Right atrium auricular region (tissue), 2 donors: ENCODE data around the gene CATSPERD. TPM values are rescaled to one million over a fixed set of nuclear protein-coding genes. Genes with fewer than 3 reads are reported as not detected.

Experiments used
- DNase-seq: peaks from one replicate; pipeline ENCODE4 v3.0.0-alpha.2; 2019; ENCODE audit warnings: low spot score
- H3K27ac ChIP-seq, 2 donors: fragments of 200-600 bp; sonication (generic); 1 replicate in 1 of 2; 2 replicates in 1 of 2; pipeline ENCODE4 v1.5.1; 2016 to 2019
- H3K27me3 ChIP-seq, 2 donors: fragments of 200-600 bp; sonication (generic); one replicate each; pipeline versions ENCODE4 v1.5.1 to v1.6.0; 2017 to 2019
- H3K36me3 ChIP-seq: fragments of 200-600 bp; sonication (generic); one replicate; pipeline ENCODE4 v1.5.1; 2016
- H3K4me1 ChIP-seq, 2 donors: fragments of 200-600 bp; sonication (generic); one replicate each; pipeline versions ENCODE4 v1.5.1 to v1.6.0; 2017 to 2019
- H3K4me3 ChIP-seq, 2 donors: fragments of 200-600 bp; sonication (generic); 1 replicate in 1 of 2; 2 replicates in 1 of 2; pipeline ENCODE4 v1.5.1; 2017 to 2019; ENCODE audit warnings: mild to moderate bottlenecking in 1 of 2, moderate library complexity in 1 of 2
- H3K9me3 ChIP-seq, 2 donors: fragments of 200-600 bp; sonication (generic); one replicate each; pipeline ENCODE4 v1.5.1; 2019
- total RNA-seq, 2 donors: library from RNA; depleted of rRNA; stranded (reverse); fragments of >200 nt; gene quantifications; one replicate each; pipeline ENCODE4 v1.1.0, GENCODE V29; 2016
- TF ChIP-seq, protein P1 (sequence below), 2 donors: fragments of 200-600 bp; sonication (generic); IDR thresholded peaks; one replicate each; pipeline ENCODE4 v1.5.1; 2019; ENCODE audit warnings: antibody characterized with exemption in 2 of 2

Gene CATSPERD
- total RNA-seq, 2 donors from 2014 or later = not detected

DNA sequence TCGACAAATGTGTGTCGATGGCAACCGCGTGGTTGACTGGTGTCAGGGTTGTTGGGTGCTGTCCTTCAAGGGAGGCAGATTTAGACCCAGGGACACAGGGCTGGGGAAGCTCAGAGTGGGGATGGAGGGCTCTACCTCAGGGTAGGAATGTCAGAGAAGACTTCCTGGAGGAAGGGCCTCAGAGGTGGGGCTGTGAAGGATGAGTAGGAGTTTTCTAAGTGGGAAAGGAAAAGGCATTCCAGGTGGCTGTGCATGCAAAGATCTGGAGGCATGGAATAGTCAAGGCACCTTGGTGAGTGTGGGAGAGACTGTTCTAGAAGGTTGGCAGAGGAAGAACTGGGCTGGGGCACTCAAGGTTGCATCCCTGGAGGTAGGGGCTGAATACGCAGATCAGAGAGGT lies 86.5 kb downstream of the CATSPERD start:
- no peak for DNase-seq
- TF ChIP-seq, protein P1, sequence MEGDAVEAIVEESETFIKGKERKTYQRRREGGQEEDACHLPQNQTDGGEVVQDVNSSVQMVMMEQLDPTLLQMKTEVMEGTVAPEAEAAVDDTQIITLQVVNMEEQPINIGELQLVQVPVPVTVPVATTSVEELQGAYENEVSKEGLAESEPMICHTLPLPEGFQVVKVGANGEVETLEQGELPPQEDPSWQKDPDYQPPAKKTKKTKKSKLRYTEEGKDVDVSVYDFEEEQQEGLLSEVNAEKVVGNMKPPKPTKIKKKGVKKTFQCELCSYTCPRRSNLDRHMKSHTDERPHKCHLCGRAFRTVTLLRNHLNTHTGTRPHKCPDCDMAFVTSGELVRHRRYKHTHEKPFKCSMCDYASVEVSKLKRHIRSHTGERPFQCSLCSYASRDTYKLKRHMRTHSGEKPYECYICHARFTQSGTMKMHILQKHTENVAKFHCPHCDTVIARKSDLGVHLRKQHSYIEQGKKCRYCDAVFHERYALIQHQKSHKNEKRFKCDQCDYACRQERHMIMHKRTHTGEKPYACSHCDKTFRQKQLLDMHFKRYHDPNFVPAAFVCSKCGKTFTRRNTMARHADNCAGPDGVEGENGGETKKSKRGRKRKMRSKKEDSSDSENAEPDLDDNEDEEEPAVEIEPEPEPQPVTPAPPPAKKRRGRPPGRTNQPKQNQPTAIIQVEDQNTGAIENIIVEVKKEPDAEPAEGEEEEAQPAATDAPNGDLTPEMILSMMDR (IDR thresholded peaks at IDR 0.05) = no peak
- H3K36me3 ChIP-seq = no peaks in the 10 kb centered on the region
- H3K9me3 ChIP-seq = no peaks in the 10 kb centered on the region
- peaks cover 0 to 20% of the 10 kb centered on the region in 2 donors for H3K4me1 ChIP-seq
- H3K27ac ChIP-seq = no peak overlapping the region
- no peak overlapping the region for H3K4me3 ChIP-seq
- peaks cover 0 to 7% of the 10 kb centered on the region in 2 donors for H3K27me3 ChIP-seq

DNA sequence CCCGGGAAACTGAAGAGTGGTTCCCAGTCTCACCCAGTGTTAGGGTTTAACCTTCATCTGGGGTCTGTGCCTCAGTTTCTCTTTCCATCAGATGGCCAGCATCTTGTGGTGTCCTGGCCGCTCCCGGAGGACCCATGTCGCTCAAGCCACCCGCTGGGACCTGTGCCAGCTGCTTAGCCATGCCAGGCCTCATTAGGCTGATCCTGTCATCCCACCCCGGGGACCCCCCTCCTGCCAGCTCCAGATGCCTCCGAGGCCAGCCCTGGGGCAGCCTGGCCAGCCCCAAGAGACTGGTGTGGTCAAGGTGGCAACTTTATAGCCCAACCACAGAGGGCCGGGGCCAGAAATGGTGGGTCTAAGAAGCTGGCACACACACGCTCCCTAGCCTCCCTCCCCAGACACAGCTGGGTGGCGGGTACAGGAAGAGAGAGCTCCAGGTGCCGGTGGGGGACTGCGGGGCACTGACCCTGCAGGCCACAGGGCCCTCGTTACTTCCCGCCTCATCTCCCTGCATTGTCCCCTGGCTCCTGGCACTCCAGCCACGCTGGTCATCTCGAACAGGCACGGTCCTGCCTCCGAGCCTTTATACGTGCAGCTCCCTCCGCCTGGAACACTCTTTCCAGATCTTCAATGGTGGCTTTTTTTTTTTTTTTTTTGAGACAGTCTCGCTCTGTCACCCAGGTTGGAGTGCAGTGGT lies 87.8 kb downstream of the CATSPERD start:
- no peaks in the 10 kb centered on the region for H3K36me3 ChIP-seq
- peaks cover 0 to 7% of the 10 kb centered on the region in 2 donors for H3K27me3 ChIP-seq
- H3K9me3 ChIP-seq = no peaks in the 10 kb centered on the region
- TF ChIP-seq, protein P1 (IDR thresholded peaks at IDR 0.05) = no peak
- DNase-seq = no peak
- no peak overlapping the region for H3K4me3 ChIP-seq
- no peak overlapping the region for H3K27ac ChIP-seq
- peaks cover 0 to 20% of the 10 kb centered on the region in 2 donors for H3K4me1 ChIP-seq

DNA sequence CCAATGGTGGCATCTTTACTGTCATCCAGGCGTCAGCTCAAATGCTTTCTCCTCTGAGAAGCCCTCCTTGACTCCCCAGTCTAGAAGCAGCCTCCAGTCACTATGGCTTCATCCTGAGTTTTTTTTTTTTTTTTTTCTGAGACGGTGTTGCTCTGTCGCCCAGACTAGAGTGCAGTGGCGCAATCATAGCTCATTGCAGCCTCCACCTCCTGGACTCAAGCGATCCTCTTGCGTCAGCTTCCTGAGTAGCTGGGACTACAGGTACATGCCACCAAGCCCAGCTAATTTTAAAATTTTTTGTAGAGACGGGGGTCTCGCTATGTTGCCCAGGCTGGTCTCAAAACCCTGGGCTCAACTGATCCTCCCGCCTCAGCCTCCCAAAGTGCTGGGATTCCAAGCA lies 88.6 kb downstream of the CATSPERD start:
- TF ChIP-seq, protein P1 (IDR thresholded peaks at IDR 0.05) = no peak
- H3K4me3 ChIP-seq = no peak overlapping the region
- peaks cover 0 to 6% of the 10 kb centered on the region in 2 donors for H3K27me3 ChIP-seq
- H3K27ac ChIP-seq = no peak overlapping the region
- DNase-seq = no peak
- no peaks in the 10 kb centered on the region for H3K36me3 ChIP-seq
- no peaks in the 10 kb centered on the region for H3K9me3 ChIP-seq
- H3K4me1 ChIP-seq = peaks cover 0 to 13% of the 10 kb centered on the region in 2 donors

DNA sequence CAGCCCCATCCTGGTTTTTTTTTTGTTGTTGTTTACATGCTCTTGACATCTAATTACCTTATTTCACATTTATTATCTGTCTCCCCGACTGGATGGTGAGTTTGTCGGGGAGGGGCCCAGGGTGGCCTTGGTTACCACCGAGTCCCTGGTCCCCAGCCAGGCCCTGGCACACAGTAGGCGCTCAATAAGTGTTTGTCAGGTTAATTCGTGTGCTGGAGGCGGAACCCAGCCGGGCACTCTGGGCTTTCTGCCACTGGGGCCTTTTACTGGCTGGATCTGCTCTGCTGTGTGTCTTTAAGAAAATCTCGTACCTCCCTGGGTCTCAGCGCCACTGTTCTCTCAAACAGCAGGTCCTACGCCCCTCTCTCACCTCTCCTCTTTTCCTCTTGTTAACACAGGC lies 89.0 kb downstream of the CATSPERD start:
- H3K4me1 ChIP-seq = peaks cover 0 to 9% of the 10 kb centered on the region in 2 donors
- H3K27ac ChIP-seq = no peak overlapping the region
- peaks cover 0 to 2% of the 10 kb centered on the region in 2 donors for H3K27me3 ChIP-seq
- TF ChIP-seq, protein P1 (IDR thresholded peaks at IDR 0.05) = no peak
- H3K36me3 ChIP-seq = no peaks in the 10 kb centered on the region
- H3K4me3 ChIP-seq = no peak overlapping the region
- no peaks in the 10 kb centered on the region for H3K9me3 ChIP-seq
- DNase-seq = no peak

DNA sequence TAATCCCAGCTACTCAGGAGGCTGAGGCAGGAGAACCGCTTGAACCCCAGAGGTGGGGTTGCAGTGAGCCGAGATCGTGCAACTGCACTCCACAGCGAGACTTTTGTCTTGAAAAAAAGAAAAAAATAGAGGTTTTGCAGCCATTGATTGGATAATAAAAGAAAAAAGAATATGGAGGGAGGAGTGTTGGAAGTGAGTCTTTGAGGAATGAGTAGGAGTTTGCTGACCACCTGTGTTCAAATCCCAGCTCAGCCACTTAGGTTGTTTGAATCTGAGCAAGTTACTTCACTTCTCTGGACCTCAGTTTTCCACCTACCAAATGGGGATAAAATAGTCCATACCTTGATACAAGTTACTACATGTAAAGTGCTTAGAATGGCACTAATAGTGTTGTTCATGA lies 90.7 kb downstream of the CATSPERD start:
- no peak for DNase-seq
- Histone ChIP-seq H3K27me3 (no peaks in the 10 kb centered on the region), H3K4me1 (peaks cover 0 to 2% of the 10 kb centered on the region in 2 donors), H3K36me3 (no peaks in the 10 kb centered on the region), H3K4me3 (no peak overlapping the region), H3K9me3 (no peaks in the 10 kb centered on the region), H3K27ac (no peak overlapping the region)
- TF ChIP-seq, protein P1 (IDR thresholded peaks at IDR 0.05) = no peak
